ENCODE measurements around the gene MYO3B. TPM values are rescaled to one million over a fixed set of nuclear protein-coding genes. Genes with fewer than 3 reads are reported as not detected.

MYO3B gene
- total RNA-seq, 2 experiments from 2014 or later, result not detected

DNA sequence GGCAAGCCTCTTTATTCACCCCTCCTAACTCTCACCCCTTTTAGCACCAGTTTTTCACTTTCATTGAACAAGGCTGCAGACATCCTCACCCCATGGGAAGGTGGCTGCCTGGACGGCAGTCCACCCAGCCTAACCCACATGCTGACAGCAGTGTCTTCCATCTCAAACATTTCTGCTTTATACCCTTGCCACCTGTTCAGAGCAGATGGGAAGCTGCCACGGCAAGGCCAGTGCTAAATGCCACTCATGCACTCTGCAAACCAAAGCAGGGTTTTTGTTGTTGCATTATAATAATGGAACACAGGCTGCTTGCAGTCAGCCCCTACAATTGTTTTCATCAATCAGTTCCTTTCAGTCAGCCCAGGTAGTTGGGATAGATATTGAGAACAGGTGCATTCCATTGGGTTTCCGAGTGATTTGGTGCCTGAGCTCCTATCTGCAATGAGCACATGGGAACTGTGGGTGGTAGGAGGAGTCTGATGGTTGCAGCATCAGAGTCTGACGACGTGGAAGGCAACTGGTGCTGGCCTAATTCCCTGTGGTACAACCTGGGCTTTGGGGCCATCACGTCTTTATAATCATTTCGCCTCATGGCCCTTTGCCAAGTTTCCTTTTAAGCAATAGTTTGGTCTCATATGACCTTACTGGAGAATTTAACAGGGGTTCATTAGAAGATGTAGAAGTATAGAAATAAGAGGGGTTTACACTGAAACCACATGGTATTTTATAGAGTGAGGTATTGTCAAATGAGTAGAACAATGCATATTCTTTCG, 284.7 kb downstream of the MYO3B start:
- no peak overlapping the region for H3K27ac ChIP-seq (ENCODE audit: low read depth, low read length, poor library complexity, severe bottlenecking)
- H2AFZ ChIP-seq (ENCODE audit: low read length), result no peak overlapping the region
- no peak for DNase-seq (ENCODE audit: low spot score)
- no peak overlapping the region for H3K4me2 ChIP-seq (ENCODE audit: low read length)
- H3K9me2 ChIP-seq (ENCODE audit: insufficient read depth, low read length), result no peaks in the 10 kb centered on the region; the same call in 1 of the 2 replicates
- TF ChIP-seq EZH2phosphoT487 (IDR thresholded peaks at IDR 0.05; ENCODE audit: borderline replicate concordance, low read depth, low read length), result no peak
- H4K20me1 ChIP-seq (ENCODE audit: insufficient read depth, low read length), result no peaks in the 10 kb centered on the region
- no peaks in the 10 kb centered on the region for H3K79me2 ChIP-seq (ENCODE audit: insufficient read depth, low read depth, low read length)
- intact Hi-C loops (cut with micrococcal nuclease; ENCODE audit: unreplicated experiment), result no loop called here
- POLR2A ChIA-PET, result interaction anchor here (0.6 to 1.1 kb wide), 2 partner anchors 8 to 68 kb away, joined by 3 to 4 read pairs; no protein-coding TSS in a partner anchor
- no peaks in the 10 kb centered on the region for H3K4me1 ChIP-seq (ENCODE audit: insufficient read depth, low read length, poor library complexity, severe bottlenecking)
- H3K9me3 ChIP-seq (ENCODE audit: low read length), result no peaks in the 10 kb centered on the region
- CTCF ChIA-PET (ENCODE audit: unreplicated experiment), result no interaction called here
- BruUV-seq (replicated peaks), result no TSS peak
- no peak overlapping the region for H3K4me3 ChIP-seq (ENCODE audit: low read depth, low read length, poor library complexity, severe bottlenecking)
- H3K36me3 ChIP-seq (ENCODE audit: insufficient read depth, low read length), result no peaks in the 10 kb centered on the region

DNA sequence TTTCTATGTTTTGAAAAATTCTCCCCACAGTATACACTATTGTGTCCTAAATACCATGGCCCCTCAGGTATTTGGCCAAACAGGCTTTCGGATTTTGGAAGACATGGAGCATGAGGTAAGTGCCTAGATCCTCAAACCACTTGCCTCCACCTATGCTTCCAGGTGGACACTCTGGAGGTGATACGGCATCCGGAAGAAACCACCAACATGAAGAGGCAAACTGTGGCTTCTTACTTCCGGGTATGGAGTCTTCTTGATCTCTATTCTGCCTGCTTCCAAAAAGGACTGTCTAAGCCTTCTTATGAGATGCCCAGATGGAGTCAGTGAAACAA, 285.2 kb downstream of the MYO3B start:
- CTCF ChIA-PET (ENCODE audit: unreplicated experiment), result no interaction called here
- Histone ChIP-seq H2AFZ (ENCODE audit: low read length) (no peak overlapping the region), H3K4me2 (ENCODE audit: low read length) (no peak overlapping the region), H3K36me3 (ENCODE audit: insufficient read depth, low read length) (no peaks in the 10 kb centered on the region), H3K4me1 (ENCODE audit: insufficient read depth, low read length, poor library complexity, severe bottlenecking) (no peaks in the 10 kb centered on the region), H3K79me2 (ENCODE audit: insufficient read depth, low read depth, low read length) (no peaks in the 10 kb centered on the region), H3K4me3 (ENCODE audit: low read depth, low read length, poor library complexity, severe bottlenecking) (no peak overlapping the region), H3K9me3 (ENCODE audit: low read length) (no peaks in the 10 kb centered on the region), H3K27ac (ENCODE audit: low read depth, low read length, poor library complexity, severe bottlenecking) (no peak overlapping the region), H3K9me2 (ENCODE audit: insufficient read depth, low read length) (no peaks in the 10 kb centered on the region; the same call in 1 of the 2 replicates), H4K20me1 (ENCODE audit: insufficient read depth, low read length) (no peaks in the 10 kb centered on the region)
- no TSS peak for BruUV-seq (replicated peaks)
- no peak for DNase-seq (ENCODE audit: low spot score)
- intact Hi-C loops (cut with micrococcal nuclease; ENCODE audit: unreplicated experiment), result no loop called here
- no peak for TF ChIP-seq CTCF (conservative IDR thresholded peaks at IDR 0.05; ENCODE audit: low read length)
- TF ChIP-seq EZH2phosphoT487 (IDR thresholded peaks at IDR 0.05; ENCODE audit: borderline replicate concordance, low read depth, low read length), result no peak
- POLR2A ChIA-PET, result interaction anchor here (1.1 kb wide), 1 partner anchor 67 kb away, joined by 3 read pairs; no protein-coding TSS in a partner anchor

DNA sequence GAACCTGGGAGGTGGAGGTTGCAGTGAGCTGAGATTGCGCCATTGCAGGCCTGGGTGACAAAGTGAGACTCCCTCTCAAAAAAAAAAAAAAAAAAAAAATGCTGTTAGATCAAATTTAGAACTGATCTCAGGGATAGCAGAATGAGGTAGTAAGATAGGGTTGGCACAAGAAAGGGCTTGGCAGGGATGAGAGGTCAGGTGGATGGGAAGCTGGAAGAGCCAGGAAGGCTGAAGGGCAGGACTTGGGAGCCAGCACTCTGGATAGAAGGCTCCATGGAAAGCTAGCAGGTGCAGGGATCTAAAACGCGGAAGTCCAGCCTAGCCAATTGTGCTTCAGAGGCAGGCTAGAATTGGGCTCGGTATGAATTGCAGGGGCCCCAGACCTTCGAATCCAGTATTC, 286.3 kb downstream of the MYO3B start:
- H3K9me2 ChIP-seq (ENCODE audit: insufficient read depth, low read length), result no peaks in the 10 kb centered on the region; the same call in 1 of the 2 replicates
- no peaks in the 10 kb centered on the region for H3K9me3 ChIP-seq (ENCODE audit: low read length)
- H3K4me3 ChIP-seq (ENCODE audit: low read depth, low read length, poor library complexity, severe bottlenecking), result no peak overlapping the region
- H3K27ac ChIP-seq (ENCODE audit: low read depth, low read length, poor library complexity, severe bottlenecking), result no peak overlapping the region
- H3K4me1 ChIP-seq (ENCODE audit: insufficient read depth, low read length, poor library complexity, severe bottlenecking), result no peaks in the 10 kb centered on the region
- intact Hi-C loops (cut with micrococcal nuclease; ENCODE audit: unreplicated experiment), result no loop called here
- no peak for TF ChIP-seq EZH2phosphoT487 (IDR thresholded peaks at IDR 0.05; ENCODE audit: borderline replicate concordance, low read depth, low read length)
- TF ChIP-seq CTCF (conservative IDR thresholded peaks at IDR 0.05; ENCODE audit: low read length), result no peak
- no TSS peak for BruUV-seq (replicated peaks)
- POLR2A ChIA-PET, result no interaction called here
- H3K36me3 ChIP-seq (ENCODE audit: insufficient read depth, low read length), result no peaks in the 10 kb centered on the region
- H3K79me2 ChIP-seq (ENCODE audit: insufficient read depth, low read depth, low read length), result no peaks in the 10 kb centered on the region
- H3K4me2 ChIP-seq (ENCODE audit: low read length), result no peak overlapping the region
- H4K20me1 ChIP-seq (ENCODE audit: insufficient read depth, low read length), result no peaks in the 10 kb centered on the region
- H2AFZ ChIP-seq (ENCODE audit: low read length), result no peak overlapping the region
- CTCF ChIA-PET (ENCODE audit: unreplicated experiment), result no interaction called here
- DNase-seq (ENCODE audit: low spot score), result no peak
